Measurements from ENCODE around the gene NAA25.
A peak's percentile ranks its signal among the peaks of the same experiment; 100 is the strongest.
"Not testable (repeated sequence)": the region's sequence is repeated elsewhere in the genome, so short reads cannot be mapped to it uniquely, and the experiment has no call there.

The NAA25 gene

DNA sequence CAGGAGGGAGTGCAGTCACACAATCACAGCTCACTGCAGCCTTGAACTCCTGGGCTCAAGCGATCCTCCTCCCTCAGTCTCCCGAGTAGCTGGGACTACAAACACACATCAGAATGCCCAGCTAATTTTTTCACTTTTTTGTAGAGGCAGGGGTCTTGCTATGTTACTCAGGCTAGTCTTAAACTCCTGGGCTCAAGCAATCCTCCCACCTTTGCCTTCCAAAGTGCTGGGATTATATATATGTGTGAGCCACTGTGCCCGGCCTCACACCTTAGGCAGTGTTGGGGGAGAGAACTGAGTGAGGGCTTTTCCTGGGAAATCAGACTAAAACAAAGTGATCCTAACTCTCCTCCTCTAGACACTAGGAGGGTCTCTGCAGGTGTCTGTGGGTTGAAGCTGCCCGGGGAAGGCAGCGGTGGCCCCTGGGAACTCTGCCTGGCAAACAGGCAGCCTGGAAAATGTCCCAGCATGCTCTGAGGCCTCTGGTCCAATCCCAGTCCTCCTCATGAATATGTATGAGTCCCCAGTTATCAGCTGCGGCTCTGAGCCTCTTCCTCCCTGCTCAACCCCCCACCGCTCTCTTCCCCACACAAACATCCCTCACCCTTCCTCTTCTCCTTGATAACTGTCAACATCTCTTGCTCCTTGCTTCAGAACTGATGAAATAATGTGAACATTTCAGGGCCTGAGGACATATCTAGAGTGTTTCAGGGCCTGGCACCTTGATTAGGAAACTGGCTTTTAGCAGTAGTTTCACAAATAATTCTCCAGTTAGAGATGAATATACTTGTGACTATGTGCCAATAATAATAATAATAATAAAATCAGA lies 7.9 kb upstream of the NAA25 start:
- DNase-seq (ENCODE audit: low spot score) = peak; percentile 9
- no peak for FAIRE-seq

DNA sequence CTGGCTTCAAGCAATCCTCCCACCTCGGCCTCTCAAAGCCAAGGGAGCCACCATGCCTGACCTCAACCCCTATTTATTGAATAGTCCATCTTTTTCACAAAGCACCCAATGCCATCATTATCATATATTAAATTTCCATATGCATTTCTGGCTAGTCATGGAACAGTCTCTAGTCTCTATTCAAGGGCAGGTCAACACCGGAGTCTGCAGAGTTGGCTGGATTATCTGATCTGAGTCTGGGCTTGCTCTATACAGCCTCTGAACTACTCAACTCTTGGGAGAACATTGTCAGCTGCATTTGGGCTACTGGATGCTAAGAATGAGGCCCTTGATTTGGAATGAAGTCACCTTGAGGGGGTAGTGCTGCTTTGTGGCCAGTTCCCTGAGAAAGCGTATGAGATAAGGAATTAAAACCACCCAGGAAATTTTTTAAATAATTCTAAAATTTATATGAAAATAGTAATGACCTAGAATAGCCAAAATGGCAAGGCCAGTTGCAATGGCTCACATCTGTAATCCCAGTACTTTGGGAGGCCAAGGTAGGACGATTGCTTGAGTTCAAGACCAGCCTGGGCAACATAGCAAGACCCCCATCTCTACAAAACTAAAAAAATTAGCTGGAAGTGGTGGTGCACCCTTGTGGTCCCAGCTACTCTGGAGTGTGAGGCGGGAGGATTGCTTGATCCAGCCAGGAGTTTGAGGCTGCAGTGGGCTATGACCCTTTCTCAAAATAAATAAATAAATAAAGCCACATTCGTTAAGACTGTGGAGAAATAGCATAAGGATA lies 6.9 kb upstream of the NAA25 start:
- FAIRE-seq = no peak
- DNase-seq (ENCODE audit: low spot score) = no peak

DNA sequence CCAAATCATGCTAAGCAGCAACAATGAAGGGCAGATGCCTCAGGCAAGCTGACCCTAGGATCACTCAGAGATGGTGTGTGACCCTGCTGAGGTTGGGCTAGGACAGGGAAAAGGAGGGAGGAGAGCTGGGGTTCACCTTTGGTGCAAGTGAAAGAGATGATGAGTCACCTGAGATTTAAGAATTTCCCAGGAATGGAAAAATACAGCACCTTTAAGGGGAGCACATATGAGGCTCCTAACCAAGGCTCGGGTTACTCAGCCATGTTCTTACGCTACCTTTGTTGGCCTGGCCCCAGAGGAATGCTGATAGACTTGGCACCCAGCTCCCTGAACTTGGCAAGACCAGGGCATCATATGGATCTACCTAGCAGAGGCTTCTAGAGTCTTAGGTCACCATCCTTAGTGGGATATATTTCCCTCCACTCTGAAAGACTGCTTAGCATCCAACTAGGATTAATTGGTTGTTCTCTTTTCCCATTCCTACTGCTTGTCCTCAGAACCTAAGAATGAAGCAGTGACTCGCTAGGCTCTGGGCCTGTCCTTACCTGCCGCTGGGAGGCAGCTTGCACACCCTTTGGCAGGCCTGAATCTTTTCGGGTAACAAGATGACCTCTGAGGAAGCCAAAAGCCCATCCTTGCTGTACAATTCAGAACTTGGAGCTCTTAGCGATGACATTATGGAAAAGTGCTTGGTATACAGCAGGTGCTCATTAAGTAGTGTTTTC lies 4.0 kb upstream of the NAA25 start:
- peak; percentile 43 for DNase-seq (ENCODE audit: low spot score)
- no peak for FAIRE-seq

DNA sequence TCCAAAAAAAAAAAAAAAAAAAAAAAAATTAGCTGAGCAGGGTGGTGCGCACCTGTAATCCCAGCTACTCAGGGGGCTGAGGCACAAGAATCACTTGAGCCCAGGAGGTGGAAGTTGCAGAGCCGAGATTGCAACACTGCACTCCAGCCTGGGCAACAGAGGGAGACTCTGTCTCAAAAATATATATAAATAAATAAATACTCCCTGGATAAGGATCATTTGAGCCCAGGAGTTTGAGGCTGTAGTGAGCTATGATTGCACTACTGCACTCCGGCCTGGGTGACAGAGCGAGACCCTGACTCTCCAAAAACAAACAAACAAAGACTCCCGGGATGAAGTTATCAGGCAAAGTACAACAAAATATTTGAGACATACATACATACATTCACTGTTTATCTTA lies 3.3 kb upstream of the NAA25 start:
- FAIRE-seq = no peak
- no peak for DNase-seq (ENCODE audit: low spot score)

DNA sequence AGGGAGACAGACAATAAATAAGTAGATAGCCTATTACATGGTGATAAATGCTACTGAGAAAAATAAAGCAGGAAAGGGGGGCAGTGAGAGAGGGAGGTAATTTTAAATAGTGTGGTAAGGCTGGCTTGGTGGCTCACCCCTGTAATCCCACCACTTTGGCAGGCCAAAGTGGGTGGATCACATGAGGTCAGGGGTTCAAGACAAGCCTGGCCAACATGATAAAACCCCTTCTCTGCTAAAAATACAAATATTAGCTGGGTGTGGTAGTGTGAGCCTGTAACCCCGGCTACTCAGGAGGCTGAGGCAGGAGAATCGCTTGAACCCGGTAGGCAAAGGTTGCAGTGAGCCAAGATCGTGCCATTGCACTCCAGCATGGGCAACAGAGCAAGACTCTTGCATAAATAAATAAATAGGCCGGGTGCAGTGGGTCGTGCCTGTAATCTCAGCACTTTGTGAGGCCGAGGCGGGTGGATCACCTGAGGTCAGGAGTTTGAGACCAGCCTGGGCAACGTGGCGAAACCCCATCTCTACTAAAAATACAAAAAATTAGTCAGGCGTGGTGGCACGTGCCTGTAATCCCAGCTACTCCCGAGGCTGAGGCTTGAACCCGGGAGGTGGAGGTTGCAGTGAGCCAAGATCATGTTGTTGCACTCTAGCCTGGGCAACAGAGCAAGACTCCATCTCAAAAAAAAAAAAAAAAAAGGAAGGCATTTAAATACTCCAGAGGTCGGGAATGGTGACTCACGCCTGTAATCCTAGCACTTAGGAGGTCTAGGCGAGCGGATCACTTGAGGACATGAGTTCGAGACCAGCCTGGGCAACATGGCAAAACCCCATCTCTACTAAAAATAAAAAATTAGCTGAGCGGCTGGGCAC lies 2.4 kb upstream of the NAA25 start:
- DNase-seq (ENCODE audit: low spot score); FAIRE-seq: not testable (repeated sequence)

DNA sequence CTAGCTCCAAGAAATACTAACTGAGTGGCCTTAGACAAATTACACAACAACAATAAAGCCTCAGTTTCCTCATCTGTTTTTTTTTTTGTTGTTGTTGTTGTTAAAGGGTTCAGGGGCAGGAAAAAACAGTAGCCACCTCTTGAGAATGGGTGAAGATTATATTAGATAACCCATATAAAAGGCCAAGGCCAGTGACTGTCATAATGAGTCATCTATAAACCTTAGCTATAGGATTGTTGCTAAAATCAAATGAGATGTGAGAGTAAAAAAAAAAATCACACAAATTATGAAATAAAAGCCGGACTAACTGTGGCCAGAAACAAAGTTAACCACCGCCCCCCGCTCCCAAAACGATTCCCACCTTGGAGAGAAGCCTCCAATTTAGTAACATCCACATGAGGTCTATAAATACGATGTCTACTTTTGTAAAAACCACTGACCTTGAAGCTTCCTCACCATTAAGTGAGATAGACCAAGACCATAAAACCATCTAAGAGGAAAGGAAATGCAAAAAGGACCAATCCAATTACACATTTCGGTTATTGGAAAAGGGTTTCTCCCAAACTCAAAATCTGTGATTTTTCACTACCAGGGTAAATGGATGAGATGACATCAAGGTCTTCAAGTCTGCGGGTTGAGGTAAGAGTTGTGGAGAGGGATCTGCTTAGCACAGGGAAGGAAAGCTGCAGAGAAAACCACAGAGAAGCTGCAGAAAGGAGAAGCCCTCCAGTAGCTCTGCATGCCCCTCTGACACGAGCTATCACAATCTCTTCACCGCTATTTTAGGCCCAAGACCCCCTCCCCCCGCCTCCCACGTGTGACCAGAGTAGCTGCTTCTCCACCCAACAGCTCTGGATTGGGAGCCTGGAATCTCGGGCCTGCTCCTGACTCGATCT lies 1.0 kb downstream of the NAA25 start:
- DNase-seq (ENCODE audit: low spot score) (peak; percentile 7), FAIRE-seq (no peak)

DNA sequence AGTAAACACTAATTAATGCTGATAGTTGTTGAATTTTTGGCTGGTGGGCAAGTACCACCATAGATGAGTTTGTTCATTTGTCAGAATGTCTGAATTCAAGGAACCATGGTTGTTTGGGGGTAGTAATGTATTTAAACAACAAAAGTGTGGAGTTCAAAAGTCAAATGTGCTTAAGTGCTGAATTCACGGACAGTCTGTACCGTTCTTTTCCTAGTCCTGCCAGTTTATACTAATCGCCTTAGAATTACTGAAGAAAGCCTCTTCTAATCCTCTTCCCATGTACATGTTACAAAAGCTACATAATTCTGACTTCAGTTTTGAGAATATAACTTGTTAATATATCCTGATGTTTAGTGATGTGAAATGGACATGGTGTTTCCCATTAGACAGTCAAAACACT lies 2.7 kb downstream of the NAA25 start:
- DNase-seq (ENCODE audit: low spot score) = no peak
- FAIRE-seq = no peak

DNA sequence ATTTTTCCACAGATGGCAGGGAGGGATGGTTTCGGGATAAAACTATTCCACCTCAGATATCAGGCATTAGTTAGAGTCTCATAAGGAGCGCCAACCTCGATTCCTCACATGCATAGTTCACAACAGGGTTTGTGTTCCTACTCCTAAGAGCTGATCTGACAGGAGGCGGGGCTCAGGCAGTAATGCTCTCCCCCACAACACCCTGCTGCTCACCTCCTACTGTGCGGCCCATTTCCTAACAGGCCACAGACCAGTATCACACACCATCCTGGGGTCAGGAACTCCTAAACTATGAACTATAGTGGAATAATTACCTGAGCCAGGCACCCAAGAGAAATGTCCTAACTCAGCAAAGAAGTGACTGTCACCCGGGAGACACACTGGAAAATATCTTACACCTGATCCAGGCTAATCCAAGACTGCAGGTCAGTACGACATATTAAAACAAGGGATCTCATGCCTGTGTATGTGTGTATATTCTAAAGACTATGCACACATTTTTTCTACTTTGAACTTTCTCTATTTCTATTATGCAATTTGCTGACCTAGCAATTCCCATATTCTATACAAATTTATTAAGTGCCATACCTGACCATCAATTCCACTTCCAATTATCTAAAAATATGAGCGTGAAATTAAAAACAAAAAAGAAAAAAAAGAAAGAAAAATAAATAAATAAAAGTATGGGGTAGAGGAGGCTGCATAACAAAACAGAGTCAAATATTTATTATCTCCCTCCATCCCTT lies 4.7 kb downstream of the NAA25 start:
- DNase-seq (ENCODE audit: low spot score) = no peak

DNA sequence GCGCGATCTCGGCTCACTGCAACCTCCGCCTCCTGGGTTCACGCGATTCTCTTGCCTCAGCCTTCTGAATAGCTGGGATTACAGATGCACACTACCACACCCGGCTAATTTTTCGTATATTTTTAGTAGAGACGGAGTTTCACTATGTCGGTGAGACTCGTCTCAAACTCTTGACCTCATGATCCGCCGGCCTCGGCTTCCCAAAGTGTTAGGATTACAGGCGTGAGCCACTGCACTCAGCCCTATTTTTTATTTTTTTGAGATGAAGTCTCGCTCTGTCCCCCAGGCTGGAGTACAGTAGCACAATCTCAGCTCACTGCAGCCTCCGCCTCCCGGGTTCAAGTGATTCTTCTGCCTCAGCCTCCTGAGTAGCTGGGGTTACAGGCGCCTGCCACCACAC lies 5.8 kb downstream of the NAA25 start:
- FAIRE-seq; DNase-seq (ENCODE audit: low spot score): not testable (repeated sequence)

More for the DNA sequence above, 4.7 kb downstream of the NAA25 start:
- no peak for FAIRE-seq

DNA sequence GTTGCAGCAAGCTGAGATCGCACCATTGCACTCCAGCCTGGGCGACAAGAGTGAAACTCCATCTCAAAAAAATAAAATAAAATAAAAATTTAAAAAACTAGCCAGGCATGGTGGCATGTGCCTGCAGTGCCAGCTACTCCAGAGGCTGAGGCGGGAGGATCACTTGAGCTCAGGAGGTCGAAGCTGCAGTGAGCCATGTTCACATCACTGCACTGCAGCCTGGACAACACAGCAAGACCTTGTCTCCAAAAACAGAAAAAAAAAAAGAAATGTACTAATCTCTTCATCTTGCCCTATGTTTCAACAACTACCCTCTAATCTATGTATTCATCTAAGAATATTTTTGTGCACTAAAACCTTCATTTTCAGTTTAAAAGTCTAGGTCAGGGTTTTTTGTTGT lies 6.5 kb downstream of the NAA25 start:
- DNase-seq (ENCODE audit: low spot score) (no peak), FAIRE-seq (no peak)

DNA sequence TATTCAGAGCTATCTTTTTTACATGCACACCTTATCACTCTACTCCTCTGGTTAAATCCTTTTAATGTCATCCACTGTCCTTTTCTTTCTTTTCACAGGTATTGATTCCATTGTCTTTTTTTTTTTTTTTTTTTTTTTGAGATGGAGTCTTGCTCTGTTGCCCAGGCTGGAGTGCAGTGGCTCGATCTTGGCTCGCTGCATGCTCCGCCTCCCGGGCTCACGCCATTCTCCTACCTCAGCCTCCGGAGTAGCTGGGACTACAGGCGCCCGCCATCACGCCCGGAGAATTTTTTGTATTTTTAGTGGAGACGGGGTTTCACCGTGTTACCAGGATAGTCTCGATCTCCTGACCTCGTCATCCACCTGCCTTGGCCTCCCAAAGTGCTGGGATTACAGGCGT lies 8.1 kb downstream of the NAA25 start:
- FAIRE-seq; DNase-seq (ENCODE audit: low spot score): not testable (repeated sequence)

DNA sequence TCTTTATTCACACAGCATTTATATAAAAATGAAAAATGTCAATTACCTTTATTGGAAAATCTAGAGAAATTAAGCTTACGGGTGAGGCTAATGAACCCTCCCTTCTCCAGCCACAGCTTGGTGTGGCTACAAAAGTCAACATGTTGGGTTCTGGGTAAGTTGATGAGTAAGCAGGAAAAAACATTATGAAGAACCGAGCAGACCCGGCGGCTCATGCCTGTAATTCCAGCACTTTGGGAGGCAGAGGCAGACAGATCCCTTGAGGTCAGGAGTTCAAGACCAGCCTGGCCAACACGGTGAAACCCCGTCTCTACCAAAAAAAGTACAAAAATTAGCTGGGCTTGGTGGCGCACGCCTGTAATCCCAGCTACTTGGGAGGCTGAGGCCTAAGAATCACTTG lies 10.9 kb downstream of the NAA25 start:
- FAIRE-seq (no peak), DNase-seq (ENCODE audit: low spot score) (no peak)

DNA sequence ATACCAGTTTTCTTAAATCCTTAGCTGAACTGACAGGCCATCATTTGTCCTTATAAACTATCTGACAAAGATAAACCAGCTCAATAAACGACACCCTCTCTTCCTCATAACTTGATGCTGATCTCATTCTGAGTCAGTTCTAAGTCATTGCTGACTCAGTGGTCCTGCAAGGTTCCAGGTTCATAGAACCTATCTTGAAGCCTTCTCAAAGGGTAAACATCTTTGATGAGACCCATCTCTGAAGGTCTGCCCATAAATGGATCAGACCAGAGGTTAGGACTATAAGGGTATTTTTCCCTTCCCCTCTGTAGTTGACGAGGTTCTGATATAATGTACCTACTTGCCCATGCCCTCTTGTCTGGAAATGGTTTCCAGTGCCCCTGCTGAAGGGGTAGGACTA lies 11.9 kb downstream of the NAA25 start:
- FAIRE-seq (no peak), DNase-seq (ENCODE audit: low spot score) (peak; percentile 16)

DNA sequence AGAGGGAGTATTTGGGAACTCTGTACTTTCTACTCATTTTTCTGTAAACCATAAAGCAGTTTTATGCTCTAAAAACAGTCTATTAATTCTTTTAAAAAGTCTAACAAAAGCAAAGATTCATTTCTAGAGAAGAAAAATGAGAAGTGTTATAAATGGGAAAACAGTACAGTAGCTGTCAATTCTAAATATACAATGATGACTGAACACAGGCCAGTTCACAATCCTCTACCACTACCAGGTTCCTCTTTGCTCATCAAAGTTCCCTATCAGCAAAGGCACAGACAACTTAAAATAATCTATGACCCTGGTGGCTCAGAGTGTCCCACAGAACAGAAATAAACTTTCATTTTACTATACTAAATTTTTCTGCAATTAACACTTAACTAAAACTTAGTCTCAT lies 12.5 kb downstream of the NAA25 start:
- FAIRE-seq = no peak
- no peak for DNase-seq (ENCODE audit: low spot score)

DNA sequence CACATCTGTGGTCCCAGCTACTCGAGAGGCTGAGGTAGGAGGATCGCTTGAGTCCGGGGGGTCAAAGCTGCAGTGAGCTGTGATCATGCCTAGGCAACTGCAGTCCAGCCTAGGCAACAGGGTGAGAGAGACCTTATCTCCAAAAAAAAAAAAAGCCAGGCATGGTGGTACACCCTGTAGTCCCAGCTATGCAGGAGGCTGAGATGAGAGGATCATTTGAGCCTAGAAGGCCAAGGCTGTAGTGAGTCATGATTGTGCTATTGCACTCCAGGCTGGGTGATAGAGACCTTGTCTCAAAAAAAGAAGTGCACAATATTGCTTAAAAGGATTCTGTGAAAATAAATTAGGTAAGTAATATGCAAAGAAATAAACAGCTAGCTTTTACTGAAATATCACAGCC lies 17.0 kb downstream of the NAA25 start:
- FAIRE-seq (no peak), DNase-seq (ENCODE audit: low spot score) (no peak)

DNA sequence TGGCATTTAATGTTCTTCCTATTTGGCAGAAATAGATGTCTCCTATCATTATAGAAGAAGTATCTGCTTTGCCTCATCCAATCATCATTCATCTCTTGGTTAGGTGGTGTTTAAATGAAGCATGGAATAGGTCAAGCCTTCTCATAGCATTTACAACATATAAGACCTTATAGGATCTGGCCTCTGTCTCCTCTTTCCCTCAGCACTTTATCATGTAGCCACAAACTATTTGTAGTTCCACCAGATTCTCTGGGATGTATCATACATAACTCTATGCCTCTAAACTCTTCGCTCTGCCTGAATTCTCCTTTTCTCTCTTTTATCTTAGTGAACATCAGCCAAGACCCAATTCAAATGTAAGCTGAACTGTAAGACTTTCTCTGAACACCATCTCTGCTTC lies 20.7 kb downstream of the NAA25 start:
- FAIRE-seq (no peak), DNase-seq (ENCODE audit: low spot score) (no peak)

DNA sequence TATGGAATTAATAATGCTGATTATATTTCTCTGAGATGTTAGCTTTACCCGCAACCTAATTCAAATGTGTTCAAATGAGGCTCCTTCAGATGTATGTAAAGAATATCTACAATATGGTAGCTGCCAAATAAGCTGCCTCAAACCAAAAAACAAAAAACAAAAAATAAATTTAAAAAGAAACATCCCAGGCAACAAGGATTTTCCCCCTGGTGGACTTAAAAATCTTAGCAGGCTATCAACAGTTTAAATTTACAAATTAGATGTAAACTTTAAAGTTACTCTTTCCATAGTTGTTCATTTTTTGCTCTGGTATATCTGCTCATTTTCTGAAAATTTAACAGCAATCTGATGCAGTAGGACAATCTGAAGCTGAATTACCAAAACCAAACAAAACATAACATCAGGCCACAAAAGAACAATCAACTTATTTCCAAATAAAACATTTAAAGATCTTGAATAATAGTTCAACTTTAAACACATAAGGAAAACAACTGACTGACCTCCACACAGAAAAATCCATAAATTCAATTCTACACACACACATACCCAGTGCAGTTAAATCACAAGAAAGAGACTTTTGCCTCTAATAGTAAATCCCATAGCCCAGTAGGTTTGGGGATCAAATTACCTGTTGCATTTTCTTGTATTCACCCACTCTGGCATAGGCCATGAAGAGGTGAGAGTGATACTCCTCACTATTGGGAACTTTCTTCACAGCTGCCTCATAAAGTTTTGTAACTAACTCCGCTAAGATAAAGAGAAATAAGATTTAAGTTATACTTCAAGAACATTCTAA lies 21.3 kb downstream of the NAA25 start:
- DNase-seq (ENCODE audit: low spot score) = no peak
- FAIRE-seq = no peak

DNA sequence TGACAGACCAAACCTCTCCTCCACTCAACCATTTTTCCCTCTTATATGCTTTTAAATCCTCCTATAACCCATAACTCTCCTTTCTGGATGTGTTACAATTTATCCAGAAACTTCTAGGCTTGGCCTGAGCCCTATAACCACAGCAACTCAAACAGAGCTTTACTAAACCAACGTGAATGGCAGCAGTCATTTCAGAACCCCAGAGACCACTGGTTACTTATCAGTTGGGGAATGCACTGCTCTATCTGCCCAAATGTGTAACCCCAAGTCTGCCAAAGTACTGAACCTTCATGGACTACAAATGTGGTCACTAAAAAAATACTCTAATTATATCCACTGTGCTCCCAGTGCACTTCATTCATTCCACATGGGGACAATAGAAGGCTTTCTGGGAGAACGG lies 42.0 kb downstream of the NAA25 start:
- DNase-seq (ENCODE audit: low spot score) (no peak), FAIRE-seq (no peak)

DNA sequence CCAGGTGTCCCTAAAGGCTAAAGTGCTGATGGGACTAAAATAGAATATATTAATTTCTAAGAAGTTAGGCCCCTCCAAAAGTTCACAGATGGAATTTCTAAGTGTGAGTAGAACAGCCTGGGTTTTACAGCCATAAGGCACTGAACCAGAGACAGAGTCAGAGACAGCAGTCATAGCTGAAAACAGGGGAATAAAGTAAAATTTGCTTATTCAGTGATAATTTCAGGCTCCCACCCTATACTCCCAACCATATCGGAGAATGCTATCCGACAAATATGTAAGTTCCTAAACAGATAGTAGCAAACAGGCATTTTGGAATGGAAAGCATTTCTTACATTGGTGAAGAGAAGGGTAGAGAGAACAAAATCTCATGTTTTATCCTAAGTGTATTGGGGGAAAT lies 45.3 kb downstream of the NAA25 start:
- no peak for FAIRE-seq
- no peak for DNase-seq (ENCODE audit: low spot score)

Measured in urothelium cell line (cell line).